ENCODE results near the gene HIGD1A.

The HIGD1A gene

GRCh38 chr3:42780892-42781700 lies 23.2 kb downstream of the HIGD1A start:
- no peaks in the 10 kb centered on the region for H3K27me3 Mint-ChIP-seq (ENCODE audit: low read depth)

GRCh38 chr3:42780398-42780797 lies 23.9 kb downstream of the HIGD1A start:
- Mint-ChIP-seq H3K4me3 (no peak overlapping the region), H3K27me3 (ENCODE audit: low read depth) (no peaks in the 10 kb centered on the region), H3K36me3 (ENCODE audit: low read depth) (peaks cover 11% of the 10 kb centered on the region), H3K9me3 (no peaks in the 10 kb centered on the region), H3K4me1 (peaks cover 5% of the 10 kb centered on the region), H3K27ac (peak overlapping the region; percentile 76 to 81 (median 76))
- no peak for TF ChIP-seq CTCF (IDR thresholded peaks at IDR 0.05; ENCODE audit: unreplicated experiment in 3 of 3)

More at GRCh38 chr3:42780892-42781700, 23.2 kb downstream of the HIGD1A start:
- Mint-ChIP-seq H3K4me1 (peaks cover 5% of the 10 kb centered on the region), H3K27ac (peak overlapping the region; percentile 76 to 81 (median 76)), H3K4me3 (no peak overlapping the region), H3K36me3 (ENCODE audit: low read depth) (peaks cover 18% of the 10 kb centered on the region), H3K9me3 (no peaks in the 10 kb centered on the region)
- TF ChIP-seq CTCF (IDR thresholded peaks at IDR 0.05; ENCODE audit: unreplicated experiment in 3 of 3) = peak; percentile 74 to 83 (median 76)

- Mint-ChIP-seq H3K4me1 (peaks cover 5% of the 10 kb centered on the region), H3K27ac (no peak overlapping the region), H3K4me3 (no peak overlapping the region), H3K36me3 (ENCODE audit: low read depth) (peaks cover 9% of the 10 kb centered on the region), H3K27me3 (ENCODE audit: low read depth) (no peaks in the 10 kb centered on the region), H3K9me3 (no peaks in the 10 kb centered on the region)
- TF ChIP-seq CTCF (IDR thresholded peaks at IDR 0.05; ENCODE audit: unreplicated experiment in 3 of 3) = no peak
These were observed 25.6 kb downstream of the HIGD1A start for GRCh38 chr3:42778644-42779043.

GRCh38 chr3:42773409-42773751 lies 30.9 kb downstream of the HIGD1A start:
- TF ChIP-seq CTCF (IDR thresholded peaks at IDR 0.05; ENCODE audit: unreplicated experiment in 3 of 3) = no peak
- Mint-ChIP-seq H3K27me3 (ENCODE audit: low read depth) (peaks cover 10% of the 10 kb centered on the region), H3K9me3 (no peaks in the 10 kb centered on the region), H3K4me1 (peaks cover 8% of the 10 kb centered on the region), H3K36me3 (ENCODE audit: low read depth) (no peaks in the 10 kb centered on the region), H3K4me3 (peak overlapping the region; percentile 84 to 87 (median 85)), H3K27ac (peak overlapping the region; percentile 48 to 65 (median 57))

- peak within 1 kb of the TSS; percentile 48 to 65 (median 57) for H3K27ac Mint-ChIP-seq
- H3K9me3 Mint-ChIP-seq = no peaks in the 10 kb centered on the region
- H3K4me1 Mint-ChIP-seq = peaks cover 8% of the 10 kb centered on the region
- peaks cover 10% of the 10 kb centered on the region for H3K27me3 Mint-ChIP-seq (ENCODE audit: low read depth)
- TF ChIP-seq CTCF (IDR thresholded peaks at IDR 0.05; ENCODE audit: unreplicated experiment in 3 of 3) = no peak
- no peaks in the 10 kb centered on the region for H3K36me3 Mint-ChIP-seq (ENCODE audit: low read depth)
- H3K4me3 Mint-ChIP-seq = peak within 1 kb of the TSS; percentile 84 to 87 (median 85)
These were observed 31.5 kb downstream of the HIGD1A start, which contains the start of gene CCDC13 for GRCh38 chr3:42772670-42773408. Gene CCDC13, minus strand, starts transcription at chr3:42773253. Its CDS starts 14,908 bp downstream, at chr3:42758345.
